Effector memory CD8-positive, alpha-beta T cell (primary cell): ENCODE measurements around the gene GPR160.

ENCODE experiments used
- ATAC-seq: fragments of 150-1000 bp; cut with Tn5 transposase; replicated peaks from 2 replicates; pipeline ENCODE4 v1.10.0; 2021; ENCODE audit warnings: mild to moderate bottlenecking, moderate library complexity
- DNase-seq, 3 experiments: peaks; one replicate each; pipeline ENCODE4 v3.0.0; 2021
- H3K27ac Mint-ChIP-seq, 2 donors: one replicate each; pipeline ENCODE4 v1.8.0; 2022; ENCODE audit warnings: mild to moderate bottlenecking in 2 of 2, mixed read lengths in 2 of 2, moderate library complexity in 2 of 2
- H3K27me3 Mint-ChIP-seq, 2 donors: one replicate each; pipeline ENCODE4 v1.8.0; 2022; ENCODE audit warnings: mixed read lengths in 2 of 2
- H3K36me3 Mint-ChIP-seq: one replicate; pipeline ENCODE4 v1.8.0; 2022; ENCODE audit warnings: mild to moderate bottlenecking, moderate library complexity, mixed read lengths; ENCODE audit not compliant: insufficient read depth
- H3K4me1 Mint-ChIP-seq, 2 donors: one replicate each; pipeline ENCODE4 v1.8.0; 2022; ENCODE audit warnings: low read depth in 2 of 2, mixed read lengths in 2 of 2
- H3K4me3 Mint-ChIP-seq, 2 donors: one replicate each; pipeline ENCODE4 v1.8.0; 2022; ENCODE audit warnings: mild to moderate bottlenecking in 2 of 2, mixed read lengths in 2 of 2, moderate library complexity in 2 of 2
- H3K9me3 Mint-ChIP-seq, 2 donors: one replicate each; pipeline ENCODE4 v1.8.0; 2022; ENCODE audit warnings: mixed read lengths in 2 of 2

GPR160 gene

GRCh38 chr3:170062068-170062467 lies 24.3 kb downstream of the GPR160 start:
- no peak overlapping the region for H3K27ac Mint-ChIP-seq
- H3K27me3 Mint-ChIP-seq: no peaks in the 10 kb centered on the region
- H3K4me1 Mint-ChIP-seq: peaks cover 10% of the 10 kb centered on the region in 2 donors
- no peak for ATAC-seq
- no peak overlapping the region for H3K4me3 Mint-ChIP-seq
- DNase-seq: no peak
- H3K36me3 Mint-ChIP-seq: no peaks in the 10 kb centered on the region
- no peaks in the 10 kb centered on the region for H3K9me3 Mint-ChIP-seq

- ATAC-seq: no peak
- no peaks in the 10 kb centered on the region for H3K36me3 Mint-ChIP-seq
- H3K9me3 Mint-ChIP-seq: no peaks in the 10 kb centered on the region
- DNase-seq: no peak
- H3K27ac Mint-ChIP-seq: no peak overlapping the region
- peaks cover 6% of the 10 kb centered on the region in 2 donors for H3K4me1 Mint-ChIP-seq
- no peaks in the 10 kb centered on the region for H3K27me3 Mint-ChIP-seq
- no peak overlapping the region for H3K4me3 Mint-ChIP-seq
Observed at GRCh38 chr3:170062769-170063168, 25.0 kb downstream of the GPR160 start.

GRCh38 chr3:170063691-170064090 lies 25.9 kb downstream of the GPR160 start:
- Mint-ChIP-seq H3K36me3 (no peaks in the 10 kb centered on the region), H3K27ac (no peak overlapping the region), H3K27me3 (no peaks in the 10 kb centered on the region), H3K4me3 (no peak overlapping the region), H3K4me1 (no peaks in the 10 kb centered on the region), H3K9me3 (no peaks in the 10 kb centered on the region)
- no peak for DNase-seq
- no peak for ATAC-seq

GRCh38 chr3:170064108-170064507 lies 26.3 kb downstream of the GPR160 start:
- Mint-ChIP-seq H3K27me3 (no peaks in the 10 kb centered on the region), H3K4me3 (no peak overlapping the region), H3K36me3 (no peaks in the 10 kb centered on the region), H3K9me3 (no peaks in the 10 kb centered on the region), H3K4me1 (no peaks in the 10 kb centered on the region), H3K27ac (no peak overlapping the region)
- ATAC-seq (no peak), DNase-seq (no peak)

GRCh38 chr3:170075441-170076091 lies 37.8 kb downstream of the GPR160 start:
- peaks cover 0 to 3% of the 10 kb centered on the region in 2 donors for H3K4me1 Mint-ChIP-seq
- no peaks in the 10 kb centered on the region for H3K36me3 Mint-ChIP-seq
- no peak overlapping the region for H3K27ac Mint-ChIP-seq
- H3K4me3 Mint-ChIP-seq: no peak overlapping the region
- DNase-seq (no peak), ATAC-seq (no peak)
- H3K27me3 Mint-ChIP-seq: no peaks in the 10 kb centered on the region
- H3K9me3 Mint-ChIP-seq: no peaks in the 10 kb centered on the region

GRCh38 chr3:170076715-170077238 lies 39.0 kb downstream of the GPR160 start:
- no peaks in the 10 kb centered on the region for H3K27me3 Mint-ChIP-seq
- no peaks in the 10 kb centered on the region for H3K36me3 Mint-ChIP-seq
- no peak overlapping the region for H3K27ac Mint-ChIP-seq
- no peak for ATAC-seq
- DNase-seq: no peak
- H3K9me3 Mint-ChIP-seq: no peaks in the 10 kb centered on the region
- H3K4me3 Mint-ChIP-seq: no peak overlapping the region
- H3K4me1 Mint-ChIP-seq: peaks cover 0 to 3% of the 10 kb centered on the region in 2 donors

GRCh38 chr3:170077361-170077760 lies 39.6 kb downstream of the GPR160 start:
- Mint-ChIP-seq H3K27me3 (no peaks in the 10 kb centered on the region), H3K36me3 (peaks cover under 1% of the 10 kb centered on the region)

GRCh38 chr3:170078620-170079281 lies 41.0 kb downstream of the GPR160 start:
- H3K4me1 Mint-ChIP-seq: peaks cover 0 to 3% of the 10 kb centered on the region in 2 donors
- no peaks in the 10 kb centered on the region for H3K27me3 Mint-ChIP-seq
- DNase-seq (no peak), ATAC-seq (no peak)
- H3K36me3 Mint-ChIP-seq: peaks cover 2% of the 10 kb centered on the region
- H3K27ac Mint-ChIP-seq: no peak overlapping the region
- H3K9me3 Mint-ChIP-seq: no peaks in the 10 kb centered on the region
- H3K4me3 Mint-ChIP-seq: no peak overlapping the region

More at GRCh38 chr3:170077361-170077760, 39.6 kb downstream of the GPR160 start:
- Mint-ChIP-seq H3K9me3 (no peaks in the 10 kb centered on the region), H3K27ac (no peak overlapping the region), H3K4me3 (no peak overlapping the region), H3K4me1 (peaks cover 0 to 3% of the 10 kb centered on the region in 2 donors)
- no peak for ATAC-seq
- no peak for DNase-seq

GRCh38 chr3:170079536-170080165 lies 41.9 kb downstream of the GPR160 start:
- peaks cover 5% of the 10 kb centered on the region for H3K36me3 Mint-ChIP-seq
- H3K27me3 Mint-ChIP-seq: no peaks in the 10 kb centered on the region
- peaks cover 0 to 3% of the 10 kb centered on the region in 2 donors for H3K4me1 Mint-ChIP-seq
- ATAC-seq: no peak
- H3K4me3 Mint-ChIP-seq: no peak overlapping the region
- no peaks in the 10 kb centered on the region for H3K9me3 Mint-ChIP-seq
- DNase-seq: no peak
- H3K27ac Mint-ChIP-seq: peak overlapping the region in 1 of 2 donors; percentile 20

- DNase-seq (no peak), ATAC-seq (no peak)
- Mint-ChIP-seq H3K27ac (peak overlapping the region in 1 of 2 donors; percentile 20), H3K4me3 (no peak overlapping the region), H3K36me3 (peaks cover 9% of the 10 kb centered on the region), H3K27me3 (no peaks in the 10 kb centered on the region), H3K4me1 (peaks cover 0 to 3% of the 10 kb centered on the region in 2 donors), H3K9me3 (no peaks in the 10 kb centered on the region)
Observed at GRCh38 chr3:170080605-170081004, 42.8 kb downstream of the GPR160 start.

- Mint-ChIP-seq H3K9me3 (no peaks in the 10 kb centered on the region), H3K4me1 (peaks cover 0 to 3% of the 10 kb centered on the region in 2 donors), H3K27ac (no peak overlapping the region), H3K36me3 (peaks cover 13% of the 10 kb centered on the region), H3K4me3 (no peak overlapping the region), H3K27me3 (no peaks in the 10 kb centered on the region)
- DNase-seq (no peak), ATAC-seq (no peak)
Observed at GRCh38 chr3:170081079-170081741, 43.4 kb downstream of the GPR160 start.

GRCh38 chr3:170083343-170083742 lies 45.5 kb downstream of the GPR160 start:
- ATAC-seq: no peak
- Mint-ChIP-seq H3K4me3 (no peak overlapping the region), H3K27me3 (no peaks in the 10 kb centered on the region), H3K9me3 (no peaks in the 10 kb centered on the region), H3K36me3 (peaks cover 17% of the 10 kb centered on the region), H3K27ac (no peak overlapping the region), H3K4me1 (peaks cover 0 to 3% of the 10 kb centered on the region in 2 donors)
- no peak for DNase-seq

- DNase-seq: no peak
- Mint-ChIP-seq H3K27ac (no peak overlapping the region), H3K27me3 (no peaks in the 10 kb centered on the region), H3K4me3 (no peak overlapping the region), H3K4me1 (peaks cover 0 to 1% of the 10 kb centered on the region in 2 donors), H3K36me3 (peaks cover 17% of the 10 kb centered on the region), H3K9me3 (no peaks in the 10 kb centered on the region)
- ATAC-seq: no peak
Observed at GRCh38 chr3:170085396-170085795, 47.6 kb downstream of the GPR160 start.
